Neural cell (in vitro differentiated cells): ENCODE data around the gene PFN3.

Source experiments
- CTCF ChIP-seq: fragments of 450-650 bp; IDR thresholded peaks from 2 replicates; pipeline ENCODE4 v1.5.1; 2014; ENCODE audit warnings: antibody characterized with exemption, mild to moderate bottlenecking, moderate library complexity; ENCODE audit not compliant: poor library complexity, severe bottlenecking
- EP300 ChIP-seq: fragments of 450-650 bp; conservative IDR thresholded peaks from 2 replicates; pipeline ENCODE4 v1.6.1; 2014; ENCODE audit warnings: antibody characterized with exemption, mild to moderate bottlenecking, moderate library complexity; ENCODE audit not compliant: poor library complexity, severe bottlenecking
- POLR2AphosphoS5 ChIP-seq: IDR thresholded peaks from 2 replicates; pipeline ENCODE4 v1.6.1; 2012
- REST ChIP-seq: IDR thresholded peaks from 2 replicates; pipeline ENCODE4 v1.6.1; 2012; ENCODE audit warnings: borderline replicate concordance

GRCh38 chr5:177383181-177383580, 17.3 kb downstream of the PFN3 start:
- TF ChIP-seq REST (no peak), CTCF (no peak), POLR2AphosphoS5 (no peak), EP300 (no peak)
